ENCODE measurements around the gene USP40.
A peak's percentile ranks its signal among the peaks of the same experiment; 100 is the strongest.

Gene USP40

DNA sequence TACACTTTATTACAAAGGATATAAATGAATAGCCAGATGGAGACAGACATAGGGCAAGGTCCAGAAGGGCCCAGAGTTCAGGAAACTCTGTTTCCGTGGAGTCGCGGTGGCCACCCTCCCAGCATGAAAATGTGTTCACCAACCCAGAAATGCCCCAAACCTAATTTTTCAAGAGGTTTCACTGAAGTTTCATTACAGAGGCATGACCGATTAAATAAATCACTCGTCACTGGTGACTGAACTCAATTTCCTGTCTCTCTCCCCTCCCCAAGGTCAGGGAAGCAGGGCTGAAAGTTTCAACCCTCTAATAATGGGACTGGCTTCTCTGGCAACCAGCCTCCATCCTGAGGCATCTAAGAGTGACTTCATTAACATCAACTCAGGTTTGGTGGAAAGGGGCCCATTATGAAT, 22.4 kb downstream of the USP40 start:
- peak; percentile 12 for DNase-seq (ENCODE audit: low read depth, low spot score)
- in situ Hi-C loops (cut with HindIII; ENCODE audit: low sequenced_read_pairs) = no loop called here
- H3K4me3 ChIP-seq (ENCODE audit: low read depth, low read length) = no peak overlapping the region
- TF ChIP-seq, protein P1, sequence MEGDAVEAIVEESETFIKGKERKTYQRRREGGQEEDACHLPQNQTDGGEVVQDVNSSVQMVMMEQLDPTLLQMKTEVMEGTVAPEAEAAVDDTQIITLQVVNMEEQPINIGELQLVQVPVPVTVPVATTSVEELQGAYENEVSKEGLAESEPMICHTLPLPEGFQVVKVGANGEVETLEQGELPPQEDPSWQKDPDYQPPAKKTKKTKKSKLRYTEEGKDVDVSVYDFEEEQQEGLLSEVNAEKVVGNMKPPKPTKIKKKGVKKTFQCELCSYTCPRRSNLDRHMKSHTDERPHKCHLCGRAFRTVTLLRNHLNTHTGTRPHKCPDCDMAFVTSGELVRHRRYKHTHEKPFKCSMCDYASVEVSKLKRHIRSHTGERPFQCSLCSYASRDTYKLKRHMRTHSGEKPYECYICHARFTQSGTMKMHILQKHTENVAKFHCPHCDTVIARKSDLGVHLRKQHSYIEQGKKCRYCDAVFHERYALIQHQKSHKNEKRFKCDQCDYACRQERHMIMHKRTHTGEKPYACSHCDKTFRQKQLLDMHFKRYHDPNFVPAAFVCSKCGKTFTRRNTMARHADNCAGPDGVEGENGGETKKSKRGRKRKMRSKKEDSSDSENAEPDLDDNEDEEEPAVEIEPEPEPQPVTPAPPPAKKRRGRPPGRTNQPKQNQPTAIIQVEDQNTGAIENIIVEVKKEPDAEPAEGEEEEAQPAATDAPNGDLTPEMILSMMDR (IDR thresholded peaks at IDR 0.05; ENCODE audit: low read depth, low read length) = no peak

DNA sequence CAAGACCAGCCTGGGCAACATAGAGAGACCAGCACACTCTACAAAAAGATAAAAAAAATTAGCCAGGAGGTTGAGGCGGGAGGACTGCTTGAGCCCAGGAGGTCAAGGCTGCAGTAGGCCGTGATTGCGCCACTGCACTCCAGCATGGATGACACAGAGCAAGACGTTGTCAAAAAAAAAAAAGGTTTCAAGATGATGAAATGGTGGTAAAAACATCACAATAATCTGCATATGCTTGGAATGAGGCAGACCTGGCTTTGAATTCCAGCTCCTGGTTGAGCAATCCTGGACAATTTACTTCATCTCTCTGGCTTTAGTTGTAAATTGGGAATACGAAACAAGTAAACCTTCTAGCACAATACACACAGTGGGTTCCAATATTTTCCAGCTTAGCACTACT, 24.1 kb downstream of the USP40 start:
- in situ Hi-C loops (cut with HindIII; ENCODE audit: low sequenced_read_pairs) = no loop called here
- H3K4me3 ChIP-seq (ENCODE audit: low read depth, low read length) = no peak overlapping the region
- TF ChIP-seq, protein P1 (IDR thresholded peaks at IDR 0.05; ENCODE audit: low read depth, low read length) = no peak
- DNase-seq (ENCODE audit: low read depth, low spot score) = no peak

DNA sequence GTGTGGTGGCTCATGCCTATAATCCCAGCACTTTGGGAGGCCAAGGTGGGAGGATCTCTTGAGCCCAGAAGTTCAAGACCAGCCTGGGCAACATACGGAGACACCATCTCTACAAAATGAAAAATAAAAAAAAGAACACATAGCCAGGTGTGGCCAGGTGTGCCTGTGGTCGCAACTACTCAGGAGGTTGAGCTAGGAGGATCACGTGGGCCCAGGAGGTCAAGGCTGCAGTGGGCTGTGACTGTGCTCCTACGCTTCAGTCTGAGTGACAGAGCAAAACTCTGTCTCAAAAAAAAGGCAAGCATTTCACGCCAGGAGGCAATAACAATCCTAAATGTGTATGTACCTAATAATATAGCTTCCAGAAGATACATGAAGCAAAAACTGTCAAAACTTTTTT, 27.8 kb downstream of the USP40 start:
- TF ChIP-seq, protein P1 (IDR thresholded peaks at IDR 0.05; ENCODE audit: low read depth, low read length) = no peak
- H3K4me3 ChIP-seq (ENCODE audit: low read depth, low read length) = no peak overlapping the region
- in situ Hi-C loops (cut with HindIII; ENCODE audit: low sequenced_read_pairs) = no loop called here
- DNase-seq (ENCODE audit: low read depth, low spot score) = no peak

DNA sequence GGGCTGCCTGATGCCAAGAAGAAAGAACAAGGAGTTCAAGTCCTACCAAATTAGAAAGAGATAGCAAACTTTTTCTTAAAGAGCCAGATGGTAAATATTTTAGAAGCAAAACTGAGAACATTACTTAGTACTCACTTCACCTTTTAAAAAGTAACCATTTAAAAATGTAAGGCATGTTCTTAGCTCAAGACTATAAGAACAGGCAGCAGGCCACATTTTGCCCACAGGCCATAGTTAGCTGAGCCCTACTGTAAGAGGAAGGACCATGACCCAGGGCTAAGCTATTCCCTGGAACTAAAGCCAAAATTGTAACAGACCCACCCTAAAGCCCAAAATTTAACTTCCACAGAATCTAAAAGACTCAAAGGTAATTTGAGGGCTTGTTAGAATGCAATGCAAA, 31.3 kb downstream of the USP40 start:
- no peak for DNase-seq (ENCODE audit: low read depth, low spot score)
- H3K4me3 ChIP-seq (ENCODE audit: low read depth, low read length) = no peak overlapping the region
- TF ChIP-seq, protein P1 (IDR thresholded peaks at IDR 0.05; ENCODE audit: low read depth, low read length) = no peak
- in situ Hi-C loops (cut with HindIII; ENCODE audit: low sequenced_read_pairs) = no loop called here

DNA sequence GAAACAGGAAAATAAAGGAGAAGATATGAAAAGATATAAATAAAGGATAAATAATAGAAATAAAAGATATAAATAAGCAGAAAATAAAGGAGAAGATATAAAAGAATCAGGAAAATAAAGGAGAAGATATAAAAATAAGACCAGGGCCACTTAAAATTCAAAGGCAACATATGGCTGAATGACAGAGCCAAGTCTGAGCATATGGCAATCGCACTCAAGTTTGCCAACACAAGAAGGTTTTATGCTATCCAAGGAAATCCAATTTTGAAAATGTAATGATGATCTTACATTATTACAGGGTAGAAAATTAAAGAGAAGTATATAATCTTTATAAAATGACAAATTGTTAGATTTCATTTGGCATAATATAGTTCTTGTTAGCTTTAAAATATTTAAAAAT, 33.6 kb downstream of the USP40 start:
- no peak for DNase-seq (ENCODE audit: low read depth, low spot score)
- no peak overlapping the region for H3K4me3 ChIP-seq (ENCODE audit: low read depth, low read length)
- TF ChIP-seq, protein P1 (IDR thresholded peaks at IDR 0.05; ENCODE audit: low read depth, low read length) = no peak
- in situ Hi-C loops (cut with HindIII; ENCODE audit: low sequenced_read_pairs) = no loop called here

DNA sequence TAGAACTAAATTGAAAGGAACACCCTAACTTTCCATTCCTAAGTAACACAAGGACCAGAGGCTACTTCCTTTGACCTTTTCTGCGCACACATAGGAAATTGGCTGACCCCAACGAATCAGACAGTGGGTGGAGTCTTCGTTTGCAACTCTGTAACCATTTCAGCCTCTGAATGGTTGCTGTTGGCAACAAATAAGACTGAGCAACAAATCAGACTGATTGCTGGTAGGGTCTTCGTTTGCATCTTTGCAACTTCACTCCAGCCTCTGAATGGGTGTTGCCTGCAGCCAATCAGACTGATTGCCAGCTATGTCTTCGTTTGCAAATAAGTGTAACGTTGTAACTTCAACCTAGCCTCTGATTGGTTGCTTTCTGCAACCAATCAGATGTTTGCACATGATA, 34.6 kb downstream of the USP40 start:
- in situ Hi-C loops (cut with HindIII; ENCODE audit: low sequenced_read_pairs) = no loop called here
- no peak overlapping the region for H3K4me3 ChIP-seq (ENCODE audit: low read depth, low read length)
- no peak for DNase-seq (ENCODE audit: low read depth, low spot score)
- TF ChIP-seq, protein P1 (IDR thresholded peaks at IDR 0.05; ENCODE audit: low read depth, low read length) = no peak

DNA sequence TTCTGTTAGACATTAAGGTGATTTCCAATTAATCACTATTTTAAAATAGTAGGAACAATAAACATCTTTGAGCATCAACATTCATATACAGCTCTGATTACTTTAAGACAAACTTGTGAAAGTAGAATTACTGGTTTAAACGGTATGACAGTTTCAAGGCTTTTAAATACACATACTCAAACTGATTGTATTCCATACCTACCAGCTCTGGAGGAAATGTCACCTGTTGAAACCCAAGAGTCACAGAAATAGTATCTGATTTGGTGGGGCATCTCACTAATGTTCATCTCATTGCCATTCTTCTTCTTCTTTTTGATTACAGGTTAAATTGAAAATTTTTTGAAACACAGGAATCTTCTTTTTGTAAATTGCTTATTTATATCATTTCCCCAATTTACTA, 36.2 kb downstream of the USP40 start:
- TF ChIP-seq, protein P1 (IDR thresholded peaks at IDR 0.05; ENCODE audit: low read depth, low read length) = no peak
- no peak for DNase-seq (ENCODE audit: low read depth, low spot score)
- H3K4me3 ChIP-seq (ENCODE audit: low read depth, low read length) = no peak overlapping the region
- in situ Hi-C loops (cut with HindIII; ENCODE audit: low sequenced_read_pairs) = no loop called here
